Memory B cell (primary cell): ENCODE data around the gene GPRIN2.
"Not testable (repeated sequence)": the region's sequence is repeated elsewhere in the genome, so short reads cannot be mapped to it uniquely, and the experiment has no call there.

Experiments
- ATAC-seq: fragments of 150-1000 bp; cut with Tn5 transposase; 2 replicates; pipeline ENCODE4 v1.10.0; 2021; ENCODE audit warnings: low read depth, mild to moderate bottlenecking, moderate library complexity
- DNase-seq, 2 donors: peaks; one replicate each; pipeline ENCODE4 v3.0.0; 2022; ENCODE audit warnings: low spot score in 2 of 2
- H3K27ac Mint-ChIP-seq: one replicate; pipeline ENCODE4 v1.8.0; 2022; ENCODE audit warnings: mild to moderate bottlenecking, moderate library complexity, mixed read lengths
- H3K27me3 Mint-ChIP-seq: one replicate; pipeline ENCODE4 v1.8.0; 2022; ENCODE audit warnings: mixed read lengths
- H3K36me3 Mint-ChIP-seq: one replicate; pipeline ENCODE4 v1.8.0; 2022; ENCODE audit warnings: mild to moderate bottlenecking, mixed read lengths
- H3K4me1 Mint-ChIP-seq: one replicate; pipeline ENCODE4 v1.8.0; 2022; ENCODE audit warnings: mixed read lengths
- H3K4me3 Mint-ChIP-seq: one replicate; pipeline ENCODE4 v1.8.0; 2022; ENCODE audit warnings: mild to moderate bottlenecking, moderate library complexity, mixed read lengths
- H3K9me3 Mint-ChIP-seq: one replicate; pipeline ENCODE4 v1.8.0; 2022; ENCODE audit warnings: mixed read lengths

Gene GPRIN2

GRCh38 chr10:46539596-46540411 lies 16.7 kb downstream of the GPRIN2 start:
- no peak for DNase-seq

GRCh38 chr10:46538717-46539426 lies 17.6 kb downstream of the GPRIN2 start:
- Mint-ChIP-seq H3K27ac (no peak overlapping the region), H3K27me3 (peaks cover 21% of the 10 kb centered on the region), H3K36me3 (no peaks in the 10 kb centered on the region), H3K9me3 (no peaks in the 10 kb centered on the region), H3K4me3 (no peak overlapping the region), H3K4me1 (no peaks in the 10 kb centered on the region)
- ATAC-seq (no peak), DNase-seq (no peak)

More at GRCh38 chr10:46539596-46540411, 16.7 kb downstream of the GPRIN2 start:
- no peak for ATAC-seq
- no peaks in the 10 kb centered on the region for H3K4me1 Mint-ChIP-seq
- H3K27ac Mint-ChIP-seq: no peak overlapping the region
- H3K27me3 Mint-ChIP-seq: peaks cover 21% of the 10 kb centered on the region
- no peaks in the 10 kb centered on the region for H3K36me3 Mint-ChIP-seq
- no peaks in the 10 kb centered on the region for H3K9me3 Mint-ChIP-seq
- H3K4me3 Mint-ChIP-seq: no peak overlapping the region

- no peaks in the 10 kb centered on the region for H3K36me3 Mint-ChIP-seq
- H3K27ac Mint-ChIP-seq: no peak overlapping the region
- H3K9me3 Mint-ChIP-seq: no peaks in the 10 kb centered on the region
- H3K4me1 Mint-ChIP-seq: no peaks in the 10 kb centered on the region
- DNase-seq (no peak), ATAC-seq (no peak)
- H3K4me3 Mint-ChIP-seq: no peak overlapping the region
- H3K27me3 Mint-ChIP-seq: peaks cover 22% of the 10 kb centered on the region
These were observed 18.3 kb downstream of the GPRIN2 start for GRCh38 chr10:46538155-46538554.

- Mint-ChIP-seq H3K27ac (no peak overlapping the region), H3K36me3 (no peaks in the 10 kb centered on the region), H3K9me3 (no peaks in the 10 kb centered on the region), H3K4me1 (no peaks in the 10 kb centered on the region), H3K4me3 (no peak overlapping the region), H3K27me3 (peaks cover 18% of the 10 kb centered on the region)
- ATAC-seq (no peak), DNase-seq (no peak)
These were observed 19.1 kb downstream of the GPRIN2 start for GRCh38 chr10:46537309-46537708.

- H3K27me3 Mint-ChIP-seq: peaks cover 16% of the 10 kb centered on the region
- no peak overlapping the region for H3K27ac Mint-ChIP-seq
- ATAC-seq: no peak
- H3K4me3 Mint-ChIP-seq: no peak overlapping the region
- no peaks in the 10 kb centered on the region for H3K4me1 Mint-ChIP-seq
- no peaks in the 10 kb centered on the region for H3K9me3 Mint-ChIP-seq
- no peak for DNase-seq
- no peaks in the 10 kb centered on the region for H3K36me3 Mint-ChIP-seq
These were observed 19.7 kb downstream of the GPRIN2 start for GRCh38 chr10:46536781-46537180.

GRCh38 chr10:46536171-46536570 lies 20.3 kb downstream of the GPRIN2 start:
- Mint-ChIP-seq H3K4me1 (no peaks in the 10 kb centered on the region), H3K36me3 (no peaks in the 10 kb centered on the region), H3K9me3 (no peaks in the 10 kb centered on the region), H3K4me3 (no peak overlapping the region), H3K27me3 (peaks cover 16% of the 10 kb centered on the region), H3K27ac (no peak overlapping the region)
- DNase-seq: no peak
- no peak for ATAC-seq

- no peak for ATAC-seq
- Mint-ChIP-seq H3K27ac (no peak overlapping the region), H3K36me3 (no peaks in the 10 kb centered on the region), H3K4me1 (no peaks in the 10 kb centered on the region), H3K9me3 (no peaks in the 10 kb centered on the region), H3K27me3 (peaks cover 13% of the 10 kb centered on the region), H3K4me3 (no peak overlapping the region)
- no peak for DNase-seq
These were observed 21.5 kb downstream of the GPRIN2 start for GRCh38 chr10:46534828-46535524.

GRCh38 chr10:46532256-46532655 lies 24.2 kb downstream of the GPRIN2 start:
- H3K9me3 Mint-ChIP-seq, H3K4me1 Mint-ChIP-seq, H3K27me3 Mint-ChIP-seq, H3K4me3 Mint-ChIP-seq, ATAC-seq, H3K36me3 Mint-ChIP-seq, DNase-seq, H3K27ac Mint-ChIP-seq: not testable (repeated sequence)

GRCh38 chr10:46530249-46531186 lies 25.9 kb downstream of the GPRIN2 start:
- no peak for ATAC-seq
- no peak overlapping the region for H3K27ac Mint-ChIP-seq
- DNase-seq: no peak
- H3K4me1 Mint-ChIP-seq: no peaks in the 10 kb centered on the region
- H3K36me3 Mint-ChIP-seq: no peaks in the 10 kb centered on the region
- no peaks in the 10 kb centered on the region for H3K9me3 Mint-ChIP-seq
- no peak overlapping the region for H3K4me3 Mint-ChIP-seq
- peaks cover 3% of the 10 kb centered on the region for H3K27me3 Mint-ChIP-seq

- not testable (repeated sequence) for H3K4me1 Mint-ChIP-seq, H3K27ac Mint-ChIP-seq, H3K27me3 Mint-ChIP-seq, H3K4me3 Mint-ChIP-seq, DNase-seq, H3K36me3 Mint-ChIP-seq, H3K9me3 Mint-ChIP-seq, ATAC-seq
These were observed 26.7 kb downstream of the GPRIN2 start for GRCh38 chr10:46529742-46530141.

- no peak overlapping the region for H3K27ac Mint-ChIP-seq
- peaks cover 3% of the 10 kb centered on the region for H3K27me3 Mint-ChIP-seq
- no peak for DNase-seq
- no peaks in the 10 kb centered on the region for H3K36me3 Mint-ChIP-seq
- no peaks in the 10 kb centered on the region for H3K9me3 Mint-ChIP-seq
- no peaks in the 10 kb centered on the region for H3K4me1 Mint-ChIP-seq
- no peak for ATAC-seq
- no peak overlapping the region for H3K4me3 Mint-ChIP-seq
These were observed 27.5 kb downstream of the GPRIN2 start for GRCh38 chr10:46528675-46529615.

GRCh38 chr10:46528171-46528671 lies 28.2 kb downstream of the GPRIN2 start:
- Mint-ChIP-seq H3K4me1 (no peaks in the 10 kb centered on the region), H3K27me3 (peaks cover 2% of the 10 kb centered on the region), H3K4me3 (no peak overlapping the region), H3K9me3 (no peaks in the 10 kb centered on the region), H3K36me3 (no peaks in the 10 kb centered on the region), H3K27ac (no peak overlapping the region)
- ATAC-seq (no peak), DNase-seq (no peak)
